GM23338 (cell line): ENCODE results near the gene CLCF1. TPM values are rescaled to one million over a fixed set of nuclear protein-coding genes. Genes with fewer than 3 reads are reported as not detected.

Experiments
- ATAC-seq: fragments of 200-7000 bp; cut with Tn5 transposase; 3 replicates; pipeline ENCODE4 v1.9.1; 2020
- DNase-seq: peaks from one replicate; pipeline ENCODE4 v3.0.0-alpha.2; 2015; ENCODE audit warnings: low spot score
- H2AFZ ChIP-seq: fragments of 200-600 bp; sonication (generic); 2 replicates; pipeline ENCODE4 v1.8.0; 2016; ENCODE audit warnings: antibody characterized with exemption, mild to moderate bottlenecking, moderate library complexity
- H3F3A ChIP-seq: fragments of 200-600 bp; sonication (generic); replicated peaks from 2 replicates; pipeline ENCODE4 v1.8.0; 2017; ENCODE audit warnings: antibody characterized with exemption, mixed run types, low read depth
- H3K27ac ChIP-seq: fragments of 200-600 bp; sonication (generic); 2 replicates; pipeline ENCODE4 v1.6.1; 2016; ENCODE audit warnings: low read depth
- H3K27me3 ChIP-seq: fragments of 200-600 bp; sonication (generic); 2 replicates; pipeline ENCODE4 v1.8.0; 2016; ENCODE audit warnings: mild to moderate bottlenecking, mixed run types, moderate library complexity; ENCODE audit not compliant: insufficient read depth
- H3K36me3 ChIP-seq: fragments of 200-600 bp; sonication (generic); 2 replicates; pipeline ENCODE4 v1.8.0; 2016; ENCODE audit warnings: mild to moderate bottlenecking; ENCODE audit not compliant: insufficient read depth
- H3K4me1 ChIP-seq: fragments of 200-600 bp; sonication (generic); 2 replicates; pipeline ENCODE4 v1.8.0; 2016; ENCODE audit warnings: mild to moderate bottlenecking, moderate library complexity; ENCODE audit not compliant: insufficient read depth
- H3K4me2 ChIP-seq: fragments of 200-600 bp; sonication (generic); 2 replicates; pipeline ENCODE4 v1.7.1; 2017; ENCODE audit warnings: mixed run types
- H3K4me3 ChIP-seq: fragments of 200-600 bp; sonication (generic); 2 replicates; pipeline ENCODE4 v1.6.1; 2016; ENCODE audit warnings: mixed run types
- H3K79me2 ChIP-seq: fragments of 200-600 bp; sonication (generic); replicated peaks from 2 replicates; pipeline ENCODE4 v1.8.0; 2017; ENCODE audit warnings: mild to moderate bottlenecking; ENCODE audit not compliant: insufficient read depth
- H3K9me2 ChIP-seq: fragments of 200-600 bp; sonication (generic); 2 replicates; pipeline ENCODE4 v1.8.0; 2017; ENCODE audit not compliant: insufficient read depth
- H4K20me1 ChIP-seq: fragments of 200-600 bp; sonication (generic); replicated peaks from 2 replicates; pipeline ENCODE4 v1.8.0; 2017; ENCODE audit warnings: mild to moderate bottlenecking; ENCODE audit not compliant: insufficient read depth
- H3K27ac Mint-ChIP-seq: 2 replicates; pipeline ENCODE4 v1.8.0; 2020; ENCODE audit warnings: inconsistent platforms, mild to moderate bottlenecking, moderate library complexity, mixed read lengths
- H3K27me3 Mint-ChIP-seq: 3 replicates; pipeline ENCODE4 v1.8.0; 2022; ENCODE audit warnings: low read depth, mild to moderate bottlenecking, moderate library complexity, mixed read lengths, inconsistent platforms; ENCODE audit not compliant: insufficient read depth, poor library complexity
- H3K36me3 Mint-ChIP-seq: 3 replicates; pipeline ENCODE4 v1.8.0; 2021; ENCODE audit warnings: low read depth, mild to moderate bottlenecking, inconsistent platforms, moderate library complexity, mixed read lengths
- H3K4me1 Mint-ChIP-seq: 3 replicates; pipeline ENCODE4 v1.8.0; 2020; ENCODE audit warnings: mild to moderate bottlenecking, inconsistent platforms, mixed read lengths
- H3K4me3 Mint-ChIP-seq: 3 replicates; pipeline ENCODE4 v1.8.0; 2021; ENCODE audit warnings: moderate library complexity, mild to moderate bottlenecking, inconsistent platforms, mixed read lengths
- H3K9me3 Mint-ChIP-seq: 3 replicates; pipeline ENCODE4 v1.8.0; 2020; ENCODE audit warnings: moderate library complexity, mild to moderate bottlenecking, inconsistent platforms, mixed read lengths
- CTCF ChIP-seq, 2 experiments: fragments of 200-600 bp in 1 of 2; sonication (generic) in 1 of 2; conservative IDR thresholded peaks; 2 replicates each; pipeline versions ENCODE4 v1.5.1 to v1.6.1; 2016 to 2017; ENCODE audit warnings: antibody characterized with exemption in 2 of 2, low read depth in 2 of 2, mild to moderate bottlenecking in 2 of 2, moderate library complexity in 1 of 2
- ETS1 ChIP-seq: IDR thresholded peaks from 2 replicates; pipeline ENCODE4 v1.6.1; 2016; ENCODE audit warnings: antibody characterized with exemption
- EZH2 ChIP-seq: fragments of 200-600 bp; sonication (generic); IDR thresholded peaks from one replicate; pipeline ENCODE4 v1.8.0; 2017; ENCODE audit warnings: antibody characterized with exemption, mild to moderate bottlenecking, low read depth; ENCODE audit not compliant: unreplicated experiment
- ZNF114 ChIP-seq: fragments of 250-450 bp; sonication (Bioruptor Pico); IDR thresholded peaks from 2 replicates; pipeline ENCODE4 v1.5.0; 2020; ENCODE audit warnings: mild to moderate bottlenecking, moderate library complexity
- polyA plus RNA-seq: library from polyadenylated mRNA; unstranded; fragments of >200 nt; fragmentation: Nextera tagmentation; extraction: Ambion mirVana; gene quantifications from 2 replicates; pipeline ENCODE4 v1.2.1, GENCODE V29; 2016
- total RNA-seq: library from RNA; depleted of rRNA; stranded (reverse); fragments of >200 nt; shearing (Covaris generic); gene quantifications from 2 replicates; pipeline ENCODE4 v1.2.3, GENCODE V29; 2014

CLCF1 gene
- total and polyA plus RNA-seq, 2 experiments from 2014 or later = 0.32 TPM; not detected in 1

- Mint-ChIP-seq H3K27ac (no peak overlapping the region), H3K4me1 (peaks cover 26% of the 10 kb centered on the region), H3K9me3 (no peaks in the 10 kb centered on the region; the same call in 2 of the 3 replicates), H3K36me3 (no peaks in the 10 kb centered on the region), H3K27me3 (peaks cover 17% of the 10 kb centered on the region), H3K4me3 (peak overlapping the region; percentile 46; the same call in 2 of the 3 replicates)
- no peaks in the 10 kb centered on the region for H3K9me2 ChIP-seq
- DNase-seq (peak; percentile 90), ATAC-seq (peak; percentile 29)
- no peak overlapping the region for H2AFZ ChIP-seq
- H3K36me3 ChIP-seq = no peaks in the 10 kb centered on the region
- H3K27me3 ChIP-seq = no peaks in the 10 kb centered on the region
- no peak for TF ChIP-seq ZNF114
- TF ChIP-seq CTCF (conservative IDR thresholded peaks at IDR 0.05; ENCODE audit: low read depth in 2 of 2) = peak; percentile 85 to 91
- H3F3A ChIP-seq = 0 out of 2 replicates have a peak, but pooled peaks cover 14% of the 10 kb centered on the region
- no peaks in the 10 kb centered on the region; the same call in 1 of the 2 replicates for H4K20me1 ChIP-seq
- peaks cover 9% of the 10 kb centered on the region for H3K4me1 ChIP-seq
- H3K4me3 ChIP-seq = no peak overlapping the region
- H3K79me2 ChIP-seq = no peaks in the 10 kb centered on the region
- no peak overlapping the region for H3K27ac ChIP-seq
- H3K4me2 ChIP-seq = no peak overlapping the region
Measured at GRCh38 chr11:67351275-67352005, 22.0 kb downstream of the CLCF1 start.

- H3K4me3 ChIP-seq = no peak overlapping the region
- Mint-ChIP-seq H3K27ac (no peak overlapping the region), H3K36me3 (no peaks in the 10 kb centered on the region)
Measured at GRCh38 chr11:67349928-67350465, 23.4 kb downstream of the CLCF1 start.

More at GRCh38 chr11:67349928-67350465, 23.4 kb downstream of the CLCF1 start:
- Histone ChIP-seq H3K36me3 (no peaks in the 10 kb centered on the region), H3K27me3 (no peaks in the 10 kb centered on the region), H3K4me1 (peaks cover 9% of the 10 kb centered on the region), H3K4me2 (no peak overlapping the region), H3K9me2 (no peaks in the 10 kb centered on the region), H2AFZ (no peak overlapping the region), H4K20me1 (no peaks in the 10 kb centered on the region; the same call in 1 of the 2 replicates), H3K79me2 (no peaks in the 10 kb centered on the region), H3F3A (0 out of 2 replicates have a peak, but pooled peaks cover 14% of the 10 kb centered on the region), H3K27ac (no peak overlapping the region)
- Mint-ChIP-seq H3K4me3 (no peak overlapping the region; the same call in 2 of the 3 replicates), H3K9me3 (no peaks in the 10 kb centered on the region; the same call in 2 of the 3 replicates), H3K27me3 (peaks cover 12% of the 10 kb centered on the region), H3K4me1 (peaks cover 28% of the 10 kb centered on the region)
- ATAC-seq (no peak), DNase-seq (no peak)
- TF ChIP-seq EZH2 (no peak), ETS1 (no peak)
